Measurements from ENCODE around the gene DST. TPM values are rescaled to one million over a fixed set of nuclear protein-coding genes. Genes with fewer than 3 reads are reported as not detected.

Gene DST
- total and polyA plus RNA-seq, 2 donors (not counting 1 experiment from before 2014, with no cell fraction given), result 78.6 to 670 TPM

- peaks cover 11% of the 10 kb centered on the region for H3K36me3 ChIP-seq (ENCODE audit: control insufficient read depth, insufficient read depth, low read length)
- H3K27ac ChIP-seq (ENCODE audit: insufficient read depth, low read length), result no peak overlapping the region
- no peak overlapping the region for H3K4me3 ChIP-seq (replicated peaks in 1 of 4; ENCODE audit: control extremely low read depth in 1 of 4, insufficient read depth in 1 of 4, low read depth in 3 of 4, low read length in 4 of 4)
- no peak overlapping the region for H2AFZ ChIP-seq (ENCODE audit: low read length)
- no peaks in the 10 kb centered on the region for H3K27me3 ChIP-seq (ENCODE audit: control insufficient read depth, insufficient read depth, low read length)
- H3K79me2 ChIP-seq (ENCODE audit: control insufficient read depth, insufficient read depth, low read length), result no peaks in the 10 kb centered on the region
- DNase-seq (ENCODE audit: low read depth in 2 of 2), result no peak
- H4K20me1 ChIP-seq (ENCODE audit: control insufficient read depth, extremely low read depth, insufficient read depth, low read length), result no peaks in the 10 kb centered on the region
- no peak for TF ChIP-seq CTCF (conservative IDR thresholded peaks at IDR 0.05 in 1 of 2, IDR thresholded peaks at IDR 0.05 in 1 of 2; ENCODE audit: low read depth in 1 of 2, low read length in 2 of 2)
- TF ChIP-seq EZH2 (IDR thresholded peaks at IDR 0.05; ENCODE audit: low read length, missing control alignments), result no peak
- H3K9me3 ChIP-seq (ENCODE audit: control insufficient read depth, insufficient read depth, low read depth, low read length), result no peaks in the 10 kb centered on the region
- H3K9ac ChIP-seq (ENCODE audit: insufficient read depth, low read length), result no peak overlapping the region
- H3K4me2 ChIP-seq (ENCODE audit: extremely low read depth, insufficient read depth, low read length), result no peak overlapping the region
- H3K4me1 ChIP-seq (ENCODE audit: control insufficient read depth, extremely low read depth, insufficient read depth, low read length), result no peaks in the 10 kb centered on the region
These were observed 37.3 kb downstream of the DST start for GRCh38 chr6:56605435-56605834.

GRCh38 chr6:56604186-56604585 lies 38.5 kb downstream of the DST start:
- Histone ChIP-seq H3K9ac (ENCODE audit: insufficient read depth, low read length) (no peak overlapping the region), H3K9me3 (ENCODE audit: control insufficient read depth, insufficient read depth, low read depth, low read length) (no peaks in the 10 kb centered on the region), H3K4me3 (replicated peaks in 1 of 4; ENCODE audit: control extremely low read depth in 1 of 4, insufficient read depth in 1 of 4, low read depth in 3 of 4, low read length in 4 of 4) (no peak overlapping the region), H2AFZ (ENCODE audit: low read length) (no peak overlapping the region), H4K20me1 (ENCODE audit: control insufficient read depth, extremely low read depth, insufficient read depth, low read length) (no peaks in the 10 kb centered on the region), H3K27me3 (ENCODE audit: control insufficient read depth, insufficient read depth, low read length) (no peaks in the 10 kb centered on the region), H3K27ac (ENCODE audit: insufficient read depth, low read length) (no peak overlapping the region), H3K4me1 (ENCODE audit: control insufficient read depth, extremely low read depth, insufficient read depth, low read length) (no peaks in the 10 kb centered on the region), H3K36me3 (ENCODE audit: control insufficient read depth, insufficient read depth, low read length) (peaks cover 11% of the 10 kb centered on the region), H3K4me2 (ENCODE audit: extremely low read depth, insufficient read depth, low read length) (no peak overlapping the region), H3K79me2 (ENCODE audit: control insufficient read depth, insufficient read depth, low read length) (no peaks in the 10 kb centered on the region)
- TF ChIP-seq EZH2 (IDR thresholded peaks at IDR 0.05; ENCODE audit: low read length, missing control alignments) (no peak), CTCF (conservative IDR thresholded peaks at IDR 0.05 in 1 of 2, IDR thresholded peaks at IDR 0.05 in 1 of 2; ENCODE audit: low read depth in 1 of 2, low read length in 2 of 2) (no peak)
- no peak for DNase-seq (ENCODE audit: low read depth in 2 of 2)

GRCh38 chr6:56601390-56601789 lies 41.3 kb downstream of the DST start:
- Histone ChIP-seq H3K36me3 (ENCODE audit: control insufficient read depth, insufficient read depth, low read length) (peaks cover 2% of the 10 kb centered on the region), H3K4me2 (ENCODE audit: extremely low read depth, insufficient read depth, low read length) (no peak overlapping the region), H3K4me1 (ENCODE audit: control insufficient read depth, extremely low read depth, insufficient read depth, low read length) (no peaks in the 10 kb centered on the region), H3K4me3 (replicated peaks in 1 of 4; ENCODE audit: control extremely low read depth in 1 of 4, insufficient read depth in 1 of 4, low read depth in 3 of 4, low read length in 4 of 4) (no peak overlapping the region), H3K79me2 (ENCODE audit: control insufficient read depth, insufficient read depth, low read length) (no peaks in the 10 kb centered on the region), H2AFZ (ENCODE audit: low read length) (no peak overlapping the region), H3K27ac (ENCODE audit: insufficient read depth, low read length) (no peak overlapping the region), H4K20me1 (ENCODE audit: control insufficient read depth, extremely low read depth, insufficient read depth, low read length) (no peaks in the 10 kb centered on the region), H3K9me3 (ENCODE audit: control insufficient read depth, insufficient read depth, low read depth, low read length) (no peaks in the 10 kb centered on the region), H3K27me3 (ENCODE audit: control insufficient read depth, insufficient read depth, low read length) (no peaks in the 10 kb centered on the region), H3K9ac (ENCODE audit: insufficient read depth, low read length) (no peak overlapping the region)
- TF ChIP-seq EZH2 (IDR thresholded peaks at IDR 0.05; ENCODE audit: low read length, missing control alignments) (no peak), CTCF (conservative IDR thresholded peaks at IDR 0.05 in 1 of 2, IDR thresholded peaks at IDR 0.05 in 1 of 2; ENCODE audit: low read depth in 1 of 2, low read length in 2 of 2) (no peak)
- no peak for DNase-seq (ENCODE audit: low read depth in 2 of 2)
